HG03571 (cell line): ENCODE data around the gene IFT74.
"Not testable (repeated sequence)": the region's sequence is repeated elsewhere in the genome, so short reads cannot be mapped to it uniquely, and the experiment has no call there.

Source experiments
- ATAC-seq: cut with Tn5 transposase; IDR thresholded peaks from one replicate; pipeline ENCODE4 v1.9.1; 2021; ENCODE audit not compliant: unreplicated experiment

The IFT74 gene

DNA sequence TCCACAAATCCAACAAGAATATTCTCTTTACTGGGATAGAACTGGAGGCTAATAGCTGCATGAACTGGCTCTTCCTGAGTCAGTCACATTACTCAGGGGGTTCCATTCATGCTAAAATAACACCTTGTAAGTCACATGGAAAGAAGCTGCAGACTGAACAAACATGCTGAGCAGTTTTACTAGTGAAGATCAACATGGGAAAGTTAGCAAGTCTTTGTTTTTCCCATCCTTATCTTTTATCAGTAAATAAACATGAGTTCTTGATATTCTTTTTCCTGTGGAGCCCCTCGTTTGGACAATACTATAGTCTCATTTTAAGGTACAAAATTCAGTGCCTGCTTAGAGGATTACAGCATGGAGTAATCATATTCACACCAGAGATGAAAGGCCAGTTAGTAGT, 109.1 kb downstream of the IFT74 start:
- no peak for ATAC-seq

DNA sequence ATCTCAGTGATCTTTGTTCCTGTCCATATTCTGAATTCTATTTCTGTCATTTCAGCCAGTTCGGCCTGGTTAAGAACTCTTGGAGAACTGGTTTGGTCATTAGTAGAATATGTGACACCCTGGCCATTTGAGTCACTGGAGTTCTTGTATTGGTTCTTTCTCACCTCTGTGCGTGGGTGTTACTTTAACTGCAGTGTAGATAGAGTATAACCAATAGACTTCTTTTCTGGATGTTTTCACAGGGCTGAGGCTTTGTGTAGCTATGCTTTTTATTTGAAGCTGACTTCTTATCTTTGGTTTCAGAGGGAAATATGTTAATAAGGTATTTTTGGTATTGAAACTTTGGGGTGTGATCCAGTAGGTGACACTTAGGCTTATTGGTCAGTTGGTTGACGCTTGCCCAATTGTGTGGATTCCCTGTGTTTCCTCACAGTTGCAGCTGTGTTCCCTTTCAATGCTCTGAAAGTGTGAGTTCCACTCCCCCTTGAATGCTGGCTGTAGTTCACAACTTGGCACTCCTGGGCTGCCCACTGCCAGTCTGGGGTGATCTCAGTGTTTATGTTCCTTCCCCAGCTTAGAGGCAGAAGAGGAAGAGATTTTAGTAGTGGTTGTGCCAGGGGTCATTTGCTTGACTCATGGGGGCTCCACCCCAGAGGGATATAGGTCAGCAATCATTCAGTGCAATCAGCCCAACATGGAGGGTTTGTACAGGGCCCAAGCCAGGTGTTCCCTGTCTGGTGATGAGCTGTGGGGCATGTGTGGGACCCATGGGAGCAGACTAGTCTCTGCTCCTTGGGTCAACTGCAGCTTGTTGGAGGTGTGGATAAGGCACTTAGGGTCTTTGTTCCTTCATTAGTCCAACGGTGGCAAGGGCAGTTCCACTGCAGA, 117.9 kb downstream of the IFT74 start:
- ATAC-seq = no peak

DNA sequence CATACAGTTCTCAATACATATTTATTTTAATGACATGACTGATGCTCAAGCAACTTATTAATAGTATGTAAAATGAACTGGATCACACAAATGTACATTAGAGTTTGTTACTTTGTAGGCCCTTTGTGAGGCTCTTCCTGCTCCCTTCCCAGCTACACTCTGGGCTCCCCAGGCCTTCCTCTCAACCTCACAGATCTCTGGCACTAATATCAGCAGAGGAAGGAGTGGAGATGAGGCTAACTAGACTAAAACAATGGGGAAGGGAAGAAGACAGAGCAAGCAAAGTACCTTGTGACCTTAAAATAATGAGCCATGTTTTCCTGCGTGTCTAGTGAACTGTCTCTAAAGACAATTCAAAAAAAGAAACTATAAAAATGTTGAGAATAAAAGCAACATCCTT, 122.5 kb downstream of the IFT74 start:
- ATAC-seq = no peak

DNA sequence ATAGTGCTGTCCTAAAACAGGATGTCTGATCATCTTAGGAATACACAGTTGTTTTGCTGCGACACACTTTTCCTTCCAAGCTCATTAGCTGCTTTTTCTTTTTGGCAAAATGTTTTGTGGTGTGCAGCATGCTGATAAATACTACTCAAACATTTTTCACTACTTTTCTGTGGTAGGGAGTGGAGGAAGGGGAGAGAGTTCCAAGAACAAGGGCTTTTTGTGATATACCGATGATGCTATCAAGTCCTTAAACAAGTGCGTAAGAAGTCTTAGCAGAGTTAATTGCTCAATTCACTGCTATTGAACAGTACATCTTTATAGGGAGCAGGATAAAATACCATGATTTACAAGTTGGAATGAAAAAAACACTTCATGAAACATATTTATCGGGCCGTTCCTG, 129.2 kb downstream of the IFT74 start:
- no peak for ATAC-seq

DNA sequence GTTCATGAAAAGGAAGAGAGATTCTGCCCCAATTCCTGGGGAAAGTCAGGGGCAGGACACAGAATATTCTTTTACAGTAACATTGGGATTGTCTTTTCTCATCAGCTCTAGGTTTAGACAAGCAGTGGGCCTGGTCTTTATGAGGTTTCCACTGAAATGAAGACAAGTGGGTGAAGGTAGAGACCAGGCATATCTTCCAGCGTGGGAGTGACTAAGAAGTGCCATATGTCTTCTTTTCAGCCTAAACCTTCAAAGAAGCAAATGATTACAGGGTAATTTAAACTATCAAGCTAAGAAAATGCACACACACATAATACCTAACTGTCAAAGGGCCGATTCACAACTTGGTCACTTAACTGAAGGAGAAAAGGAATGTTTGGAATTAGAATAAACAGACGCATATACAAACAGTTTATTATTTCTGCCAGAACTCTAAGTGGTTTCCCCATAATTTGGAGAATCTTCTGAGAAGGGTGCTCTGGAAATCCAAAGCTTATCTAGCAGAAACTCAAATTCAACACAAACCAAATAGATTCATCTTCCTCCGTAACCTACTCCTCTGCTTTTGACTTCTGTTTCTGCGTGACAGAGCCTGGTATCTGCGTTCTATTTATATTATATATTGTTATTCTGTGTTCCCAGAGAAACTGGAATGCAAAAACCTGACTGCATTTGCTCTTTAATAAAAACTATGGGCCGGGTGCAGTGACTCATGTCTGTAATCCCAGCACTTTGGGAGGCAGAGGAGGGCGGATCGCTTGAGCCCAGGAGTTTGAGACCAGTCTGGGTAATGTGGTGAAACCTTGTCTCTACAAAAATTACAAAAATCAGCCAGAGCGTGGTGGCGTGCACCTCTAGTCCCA, 130.8 kb downstream of the IFT74 start:
- no peak for ATAC-seq

DNA sequence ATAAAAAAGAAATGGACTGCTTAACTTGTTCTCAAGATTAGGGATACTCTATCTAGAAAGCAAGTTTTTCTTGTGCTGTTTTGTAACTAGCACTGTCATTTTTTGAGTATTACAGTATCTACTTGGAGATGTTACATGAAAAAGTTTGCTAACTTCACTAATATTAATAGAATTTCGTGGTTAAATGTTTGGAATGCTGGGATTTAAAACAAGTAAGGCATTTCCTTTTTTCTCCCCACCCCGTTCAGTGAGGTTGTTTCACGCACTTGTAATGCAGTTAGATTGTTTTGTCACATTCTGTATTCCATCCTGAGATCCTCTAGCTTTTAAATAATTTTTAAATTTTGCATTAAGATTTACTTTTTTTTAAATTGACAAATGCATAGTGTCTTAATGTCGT, 132.8 kb downstream of the IFT74 start:
- no peak for ATAC-seq

DNA sequence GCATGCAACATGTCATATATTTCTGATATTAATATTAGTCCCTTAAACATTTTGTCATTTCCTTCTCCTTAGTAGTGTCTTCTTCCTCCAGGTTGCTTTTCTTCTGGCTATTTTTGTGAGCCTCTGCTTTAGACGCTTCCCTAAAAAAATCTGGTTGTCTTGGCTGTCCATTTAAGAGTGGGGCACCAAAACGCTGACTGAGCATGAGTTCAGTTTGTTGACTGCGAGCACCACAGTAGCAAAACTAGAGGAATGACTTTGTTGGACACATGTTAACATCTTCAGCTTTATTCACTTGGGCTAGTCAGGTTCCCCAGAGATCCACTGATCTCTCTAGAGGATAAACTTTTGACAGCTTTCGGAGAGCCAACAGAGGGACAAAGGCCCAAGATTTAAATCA, 133.5 kb downstream of the IFT74 start:
- ATAC-seq = no peak

DNA sequence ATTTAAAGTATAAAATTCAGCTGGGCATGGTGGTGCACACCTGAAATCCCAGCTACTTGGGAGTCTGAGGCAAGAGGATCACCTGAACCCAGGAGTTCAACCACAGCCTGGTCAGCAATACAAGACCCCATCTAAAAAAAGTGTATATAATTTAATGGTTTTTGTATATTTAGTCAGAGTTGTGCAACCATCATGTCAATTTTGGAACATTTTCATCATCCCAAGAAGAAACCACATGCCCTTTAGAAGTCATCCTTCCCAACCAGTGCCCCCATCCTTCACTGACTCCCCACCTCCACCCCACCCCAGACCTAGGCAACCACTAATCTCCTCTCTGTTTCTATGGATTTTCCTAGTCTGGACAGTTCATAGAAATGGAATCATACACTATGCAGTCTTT, 134.0 kb downstream of the IFT74 start:
- ATAC-seq = no peak

DNA sequence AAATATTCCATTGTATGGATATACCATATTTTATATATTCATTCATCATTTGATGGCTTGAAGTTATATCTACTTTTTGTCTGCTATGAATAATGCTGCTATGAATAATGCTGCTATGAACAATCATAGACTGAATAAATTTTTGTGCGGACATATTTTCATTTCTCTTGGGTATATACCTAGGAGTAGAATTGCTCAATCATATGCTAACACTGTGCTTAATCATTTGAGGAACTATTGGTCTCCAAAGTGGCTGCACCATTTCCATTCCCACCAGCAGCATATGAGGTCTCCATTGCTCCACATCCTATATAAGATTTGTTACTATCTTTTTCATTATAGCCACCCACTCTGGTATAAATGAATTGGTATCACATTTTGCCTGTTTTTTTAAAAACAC, 134.5 kb downstream of the IFT74 start:
- no peak for ATAC-seq

DNA sequence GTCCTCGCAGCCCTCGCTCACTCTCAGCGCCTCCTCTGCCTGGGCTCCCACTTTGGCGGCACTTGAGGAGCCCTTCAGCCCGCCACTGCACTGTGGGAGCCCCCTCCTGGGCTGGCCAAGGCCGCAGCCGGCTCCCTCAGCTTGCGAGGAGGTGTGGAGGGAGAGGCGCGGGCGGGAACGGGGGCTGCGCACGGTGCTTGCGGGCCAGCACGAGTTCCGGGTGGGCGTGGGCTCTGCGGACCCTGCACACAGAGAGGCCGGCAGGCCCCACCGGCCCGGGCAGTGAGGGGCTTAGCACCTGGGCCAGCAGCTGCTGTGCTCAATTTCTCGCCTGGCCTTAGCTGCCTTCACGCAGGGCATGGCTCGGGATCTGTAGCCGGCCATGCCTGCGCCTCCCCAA, 136.3 kb downstream of the IFT74 start:
- ATAC-seq = not testable (repeated sequence)

DNA sequence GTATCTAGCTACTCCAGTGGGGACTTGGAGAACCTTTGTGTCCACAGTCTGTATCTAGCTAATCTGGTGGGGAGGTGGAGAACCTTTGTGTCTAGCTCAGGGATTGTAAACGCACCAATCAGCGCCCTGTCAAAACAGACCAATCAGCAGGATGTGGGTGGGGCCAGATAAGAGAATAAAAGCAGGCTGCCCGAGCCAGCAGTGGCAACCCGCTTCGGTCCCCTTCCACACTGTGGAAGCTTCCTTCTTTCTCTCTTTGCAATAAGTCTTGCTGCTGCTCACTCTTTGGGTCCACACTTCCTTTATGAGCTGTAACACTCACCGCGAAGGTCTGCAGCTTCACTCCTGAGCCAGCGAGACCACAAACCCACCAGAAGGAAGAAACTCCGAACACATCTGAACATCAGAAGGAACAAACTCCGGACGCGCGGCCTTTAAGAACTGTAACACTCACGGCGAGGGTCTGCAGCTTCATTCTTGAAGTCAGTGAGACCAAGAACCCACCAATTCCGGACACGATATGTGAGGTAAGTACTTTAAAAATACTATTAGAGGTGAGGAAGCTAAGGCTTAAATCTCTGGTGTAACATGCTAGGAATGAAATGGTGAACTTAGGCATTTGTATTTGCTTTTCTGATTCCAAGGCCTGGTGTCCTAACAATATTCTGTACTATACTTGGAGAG, 137.3 kb downstream of the IFT74 start:
- not testable (repeated sequence) for ATAC-seq

DNA sequence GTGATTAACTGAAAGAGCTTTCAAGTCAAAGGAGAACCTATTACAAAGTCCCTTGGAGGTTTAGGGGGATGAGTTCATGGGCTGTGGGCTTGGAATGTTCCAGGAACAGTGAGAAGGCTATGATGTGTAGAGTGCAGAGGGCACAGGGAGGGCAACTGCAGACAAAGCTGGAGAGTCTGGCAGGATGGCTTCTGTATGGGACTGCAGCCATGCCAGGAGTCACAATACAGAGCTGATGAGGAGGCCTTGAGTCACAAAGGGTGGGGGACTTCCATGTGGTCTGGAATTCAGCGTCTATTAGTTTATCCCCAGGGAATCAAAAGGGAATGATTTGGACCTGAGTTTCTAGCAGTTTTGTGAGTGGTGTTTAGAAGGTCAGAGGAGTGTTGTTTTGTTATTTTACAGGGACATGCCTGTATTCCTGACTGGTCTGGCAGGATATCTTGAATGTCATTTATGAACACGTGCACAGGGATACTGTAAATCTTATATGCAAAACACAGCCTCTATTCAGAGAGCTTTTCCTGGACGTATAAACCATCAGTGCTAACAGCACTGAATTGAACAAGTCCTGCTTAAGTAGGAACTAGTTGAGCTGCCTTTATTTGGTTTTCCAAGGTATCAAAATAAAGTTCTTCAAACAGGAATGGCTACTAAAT, 138.6 kb downstream of the IFT74 start:
- ATAC-seq = no peak

DNA sequence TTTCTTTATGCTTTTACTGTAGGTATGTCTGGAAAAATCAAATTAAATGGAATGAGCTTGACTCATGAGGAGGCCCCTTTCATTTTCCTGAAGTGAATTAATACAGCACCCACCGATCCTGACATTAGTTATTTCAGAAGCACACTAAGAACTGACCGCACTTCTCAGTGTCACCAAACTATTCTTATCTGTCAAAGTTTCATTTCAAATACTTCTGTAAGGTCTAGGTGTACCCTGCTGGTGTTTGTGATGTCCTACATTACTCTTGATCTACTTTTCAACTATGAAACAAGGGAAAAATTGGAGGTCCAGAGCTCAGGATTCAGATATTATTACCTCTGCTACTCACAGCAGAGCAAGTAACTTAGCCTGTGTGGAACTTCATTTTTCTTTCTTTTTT, 151.0 kb downstream of the IFT74 start:
- ATAC-seq = no peak

DNA sequence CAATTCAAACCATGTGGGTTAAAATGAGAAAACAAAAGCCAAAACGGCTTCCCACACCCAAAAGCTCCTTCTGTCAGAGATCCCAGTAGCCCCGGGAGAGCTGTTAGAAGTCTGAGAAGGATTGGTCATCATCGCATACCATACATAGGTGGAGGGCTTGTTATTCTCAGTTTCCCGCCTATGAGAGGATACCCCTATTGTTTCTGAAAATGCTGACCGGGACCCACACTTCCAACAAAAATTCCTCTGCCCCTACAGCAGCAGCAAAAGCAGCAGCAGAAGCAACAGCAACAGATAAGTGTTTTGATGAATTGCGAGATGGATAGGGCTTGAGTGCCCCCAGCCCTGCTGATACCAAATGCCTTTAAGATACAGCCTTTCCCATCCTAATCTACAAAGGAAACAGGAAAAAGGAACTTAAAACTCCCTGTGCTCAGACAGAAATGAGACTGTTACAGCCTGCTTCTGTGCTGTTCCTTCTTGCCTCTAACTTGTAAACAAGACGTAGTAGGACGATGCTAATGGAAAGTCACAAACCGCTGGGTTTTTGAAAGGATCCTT, 152.8 kb downstream of the IFT74 start, which contains the start of gene TEK:
Gene TEK (plus strand): TSS at position 245 of the 561 bp plus-strand sequence. CDS start 366 bp downstream, outside the sequence.
- no peak for ATAC-seq

DNA sequence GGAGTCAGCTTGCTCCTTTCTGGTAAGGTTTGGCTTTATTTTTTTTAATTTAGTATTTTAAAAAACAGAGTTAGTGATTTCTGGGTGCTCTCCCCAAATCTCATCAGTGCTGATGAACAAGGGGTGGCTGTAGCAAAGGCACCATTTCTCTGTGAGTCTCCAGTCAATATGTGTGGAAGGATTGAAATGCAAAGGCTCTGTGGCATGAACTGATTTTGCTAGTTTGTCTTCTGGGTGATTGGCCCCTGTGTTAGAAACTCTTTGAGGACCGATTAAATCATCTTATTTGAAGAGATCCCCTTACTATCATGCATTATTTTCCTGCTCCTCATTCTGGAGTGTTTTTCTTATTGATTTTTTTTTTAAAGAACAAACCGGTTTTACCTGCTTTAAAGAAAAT, 153.4 kb downstream of the IFT74 start:
- ATAC-seq = no peak

DNA sequence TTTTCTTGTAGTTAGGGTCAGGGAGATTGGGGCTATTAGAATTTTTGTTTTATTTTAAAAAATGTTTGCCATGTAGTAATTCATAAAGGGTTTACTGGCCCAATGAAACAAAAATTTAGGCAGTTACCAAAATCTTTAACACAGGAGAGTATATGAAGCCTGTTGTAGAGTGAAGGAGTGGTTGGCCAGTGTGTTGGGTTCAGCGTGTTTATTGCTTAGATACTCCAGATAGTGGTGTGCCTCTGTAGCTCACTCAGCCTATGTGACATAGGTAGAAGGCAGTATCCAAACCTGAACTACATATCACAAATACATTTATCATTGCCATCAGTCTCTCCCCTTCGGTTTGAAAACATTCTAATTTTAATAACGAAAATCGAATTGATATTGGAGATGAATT, 154.0 kb downstream of the IFT74 start:
- ATAC-seq = no peak

DNA sequence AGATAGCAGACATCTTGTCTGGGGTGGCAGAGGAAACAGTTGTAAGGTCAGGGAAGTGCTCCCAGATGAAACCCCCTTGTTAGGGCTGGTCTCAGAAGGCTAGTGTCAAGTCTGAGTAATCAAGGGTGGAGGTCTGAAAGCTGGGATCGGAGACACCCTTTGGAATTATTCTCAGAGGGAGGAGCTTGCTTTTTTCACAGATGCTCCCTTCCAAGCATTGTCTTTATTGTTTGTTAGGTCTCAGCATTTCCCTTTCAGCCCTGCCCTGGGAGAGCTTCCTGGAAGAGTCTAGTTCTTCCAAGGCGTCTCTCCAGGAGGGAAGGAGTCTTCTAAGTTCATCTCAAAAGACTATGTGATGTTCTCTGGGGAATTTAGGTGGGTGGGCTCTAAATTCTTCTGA, 156.0 kb downstream of the IFT74 start:
- ATAC-seq = no peak
